ENCODE measurements around the gene UNC5B. TPM values are rescaled to one million over a fixed set of nuclear protein-coding genes. Genes with fewer than 3 reads are reported as not detected.

The UNC5B gene
- total and polyA plus RNA-seq, 4 donors: 2.9 to 13.0 (median 8.5) TPM

- intact Hi-C loops (cut with DNase I): no loop called here
- Histone ChIP-seq H3K36me3 (ENCODE audit: control insufficient read depth in 1 of 2, insufficient read depth in 2 of 2, low read length in 1 of 2) (no peaks in the 10 kb centered on the region), H3K27ac (ENCODE audit: low read depth in 1 of 2, low read length in 2 of 2) (no peak overlapping the region), H3K4me3 (ENCODE audit: low read length in 2 of 2) (no peak overlapping the region), H3K4me1 (ENCODE audit: control insufficient read depth in 1 of 2, insufficient read depth in 2 of 2, low read length in 2 of 2) (no peaks in the 10 kb centered on the region), H3K27me3 (ENCODE audit: control insufficient read depth in 1 of 2, insufficient read depth in 2 of 2, low read length in 1 of 2) (no peaks in the 10 kb centered on the region), H3K9me3 (ENCODE audit: control insufficient read depth, low read length) (no peaks in the 10 kb centered on the region)
- ATAC-seq (ENCODE audit: low FRiP score) (no peak), DNase-seq (no peak)
- WGBS, 2 donors: 83 to 89% methylated on average over 11 of the region's 11 CpGs
Observed at GRCh38 chr10:71274901-71275796, 62.8 kb downstream of the UNC5B start.

- 90% methylated on average over 9 of the region's 9 CpGs for WGBS, 2 donors
- intact Hi-C loops (cut with DNase I): no loop called here
- Histone ChIP-seq H3K9me3 (ENCODE audit: control insufficient read depth, low read length) (no peaks in the 10 kb centered on the region), H3K27ac (ENCODE audit: low read depth in 1 of 2, low read length in 2 of 2) (no peak overlapping the region), H3K27me3 (ENCODE audit: control insufficient read depth in 1 of 2, insufficient read depth in 2 of 2, low read length in 1 of 2) (no peaks in the 10 kb centered on the region), H3K36me3 (ENCODE audit: control insufficient read depth in 1 of 2, insufficient read depth in 2 of 2, low read length in 1 of 2) (no peaks in the 10 kb centered on the region), H3K4me3 (ENCODE audit: low read length in 2 of 2) (no peak overlapping the region), H3K4me1 (ENCODE audit: control insufficient read depth in 1 of 2, insufficient read depth in 2 of 2, low read length in 2 of 2) (no peaks in the 10 kb centered on the region)
- ATAC-seq (ENCODE audit: low FRiP score) (no peak), DNase-seq (no peak)
Observed at GRCh38 chr10:71276873-71277272, 64.5 kb downstream of the UNC5B start.

- Histone ChIP-seq H3K27me3 (ENCODE audit: control insufficient read depth in 1 of 2, insufficient read depth in 2 of 2, low read length in 1 of 2) (no peaks in the 10 kb centered on the region), H3K27ac (ENCODE audit: low read depth in 1 of 2, low read length in 2 of 2) (no peak overlapping the region), H3K4me3 (ENCODE audit: low read length in 2 of 2) (no peak overlapping the region), H3K36me3 (ENCODE audit: control insufficient read depth in 1 of 2, insufficient read depth in 2 of 2, low read length in 1 of 2) (no peaks in the 10 kb centered on the region), H3K9me3 (ENCODE audit: control insufficient read depth, low read length) (no peaks in the 10 kb centered on the region), H3K4me1 (ENCODE audit: control insufficient read depth in 1 of 2, insufficient read depth in 2 of 2, low read length in 2 of 2) (no peaks in the 10 kb centered on the region)
- DNase-seq (no peak), ATAC-seq (ENCODE audit: low FRiP score) (no peak)
- WGBS, 2 donors: 92 to 94% methylated on average over 11 of the region's 11 CpGs
- intact Hi-C loops (cut with DNase I): no loop called here
Observed at GRCh38 chr10:71277914-71278665, 65.7 kb downstream of the UNC5B start.

- DNase-seq (no peak), ATAC-seq (ENCODE audit: low FRiP score) (no peak)
- Histone ChIP-seq H3K4me1 (ENCODE audit: control insufficient read depth in 1 of 2, insufficient read depth in 2 of 2, low read length in 2 of 2) (no peaks in the 10 kb centered on the region), H3K36me3 (ENCODE audit: control insufficient read depth in 1 of 2, insufficient read depth in 2 of 2, low read length in 1 of 2) (no peaks in the 10 kb centered on the region), H3K27me3 (ENCODE audit: control insufficient read depth in 1 of 2, insufficient read depth in 2 of 2, low read length in 1 of 2) (no peaks in the 10 kb centered on the region), H3K9me3 (ENCODE audit: control insufficient read depth, low read length) (no peaks in the 10 kb centered on the region), H3K27ac (ENCODE audit: low read depth in 1 of 2, low read length in 2 of 2) (no peak overlapping the region), H3K4me3 (ENCODE audit: low read length in 2 of 2) (no peak overlapping the region)
- intact Hi-C loops (cut with DNase I): no loop called here
- 62 to 75% methylated on average over 19 of the region's 19 CpGs for WGBS, 2 donors
Observed at GRCh38 chr10:71278691-71279588, 66.6 kb downstream of the UNC5B start.

GRCh38 chr10:71279590-71280170 lies 67.3 kb downstream of the UNC5B start:
- ATAC-seq (ENCODE audit: low FRiP score): no peak
- WGBS, 2 donors: 91% methylated on average over 22 of the region's 22 CpGs
- H3K27me3 ChIP-seq (ENCODE audit: control insufficient read depth in 1 of 2, insufficient read depth in 2 of 2, low read length in 1 of 2): no peaks in the 10 kb centered on the region

GRCh38 chr10:71280216-71280615 lies 67.8 kb downstream of the UNC5B start:
- no peaks in the 10 kb centered on the region for H3K36me3 ChIP-seq (ENCODE audit: control insufficient read depth in 1 of 2, insufficient read depth in 2 of 2, low read length in 1 of 2)

More at GRCh38 chr10:71279590-71280170, 67.3 kb downstream of the UNC5B start:
- Histone ChIP-seq H3K4me1 (ENCODE audit: control insufficient read depth in 1 of 2, insufficient read depth in 2 of 2, low read length in 2 of 2) (no peaks in the 10 kb centered on the region), H3K9me3 (ENCODE audit: control insufficient read depth, low read length) (no peaks in the 10 kb centered on the region), H3K36me3 (ENCODE audit: control insufficient read depth in 1 of 2, insufficient read depth in 2 of 2, low read length in 1 of 2) (no peaks in the 10 kb centered on the region), H3K27ac (ENCODE audit: low read depth in 1 of 2, low read length in 2 of 2) (no peak overlapping the region), H3K4me3 (ENCODE audit: low read length in 2 of 2) (no peak overlapping the region)
- DNase-seq: no peak
- intact Hi-C loops (cut with DNase I): no loop called here

GRCh38 chr10:71280825-71281224 lies 68.5 kb downstream of the UNC5B start:
- Histone ChIP-seq H3K4me3 (ENCODE audit: low read length in 2 of 2) (no peak overlapping the region), H3K27me3 (ENCODE audit: control insufficient read depth in 1 of 2, insufficient read depth in 2 of 2, low read length in 1 of 2) (no peaks in the 10 kb centered on the region), H3K27ac (ENCODE audit: low read depth in 1 of 2, low read length in 2 of 2) (no peak overlapping the region), H3K4me1 (ENCODE audit: control insufficient read depth in 1 of 2, insufficient read depth in 2 of 2, low read length in 2 of 2) (no peaks in the 10 kb centered on the region), H3K36me3 (ENCODE audit: control insufficient read depth in 1 of 2, insufficient read depth in 2 of 2, low read length in 1 of 2) (no peaks in the 10 kb centered on the region), H3K9me3 (ENCODE audit: control insufficient read depth, low read length) (no peaks in the 10 kb centered on the region)
- DNase-seq (no peak), ATAC-seq (ENCODE audit: low FRiP score) (no peak)
- WGBS, 2 donors: 55 to 69% methylated on average over 3 of the region's 3 CpGs
- intact Hi-C loops (cut with DNase I): no loop called here

More at GRCh38 chr10:71280216-71280615, 67.8 kb downstream of the UNC5B start:
- no peak for ATAC-seq (ENCODE audit: low FRiP score)
- intact Hi-C loops (cut with DNase I): no loop called here
- DNase-seq: no peak
- H3K4me1 ChIP-seq (ENCODE audit: control insufficient read depth in 1 of 2, insufficient read depth in 2 of 2, low read length in 2 of 2): no peaks in the 10 kb centered on the region
- no peaks in the 10 kb centered on the region for H3K9me3 ChIP-seq (ENCODE audit: control insufficient read depth, low read length)
- no peak overlapping the region for H3K27ac ChIP-seq (ENCODE audit: low read depth in 1 of 2, low read length in 2 of 2)
- WGBS, 2 donors: 85 to 88% methylated on average over 5 of the region's 5 CpGs
- no peaks in the 10 kb centered on the region for H3K27me3 ChIP-seq (ENCODE audit: control insufficient read depth in 1 of 2, insufficient read depth in 2 of 2, low read length in 1 of 2)
- H3K4me3 ChIP-seq (ENCODE audit: low read length in 2 of 2): no peak overlapping the region

- Histone ChIP-seq H3K4me3 (ENCODE audit: low read length in 2 of 2) (no peak overlapping the region), H3K27ac (ENCODE audit: low read depth in 1 of 2, low read length in 2 of 2) (no peak overlapping the region), H3K27me3 (ENCODE audit: control insufficient read depth in 1 of 2, insufficient read depth in 2 of 2, low read length in 1 of 2) (no peaks in the 10 kb centered on the region), H3K36me3 (ENCODE audit: control insufficient read depth in 1 of 2, insufficient read depth in 2 of 2, low read length in 1 of 2) (no peaks in the 10 kb centered on the region), H3K4me1 (ENCODE audit: control insufficient read depth in 1 of 2, insufficient read depth in 2 of 2, low read length in 2 of 2) (no peaks in the 10 kb centered on the region), H3K9me3 (ENCODE audit: control insufficient read depth, low read length) (no peaks in the 10 kb centered on the region)
- DNase-seq (no peak), ATAC-seq (ENCODE audit: low FRiP score) (no peak)
- intact Hi-C loops (cut with DNase I): no loop called here
- 89 to 92% methylated on average over 8 of the region's 8 CpGs for WGBS, 2 donors
Observed at GRCh38 chr10:71281646-71282322, 69.4 kb downstream of the UNC5B start.
